NCI-H1105 (cell line): ENCODE measurements around the gene RNF130.
"Not testable (repeated sequence)": the region's sequence is repeated elsewhere in the genome, so short reads cannot be mapped to it uniquely, and the experiment has no call there.

Experiments used
- DNase-seq: peaks from one replicate; lab custom pipeline; 2025; lab: John Stamatoyannopoulos, UW

The RNF130 gene

GRCh38 chr5:180103487-180104167, 32.1 kb upstream of the RNF130 start:
- no peak for DNase-seq

DNA sequence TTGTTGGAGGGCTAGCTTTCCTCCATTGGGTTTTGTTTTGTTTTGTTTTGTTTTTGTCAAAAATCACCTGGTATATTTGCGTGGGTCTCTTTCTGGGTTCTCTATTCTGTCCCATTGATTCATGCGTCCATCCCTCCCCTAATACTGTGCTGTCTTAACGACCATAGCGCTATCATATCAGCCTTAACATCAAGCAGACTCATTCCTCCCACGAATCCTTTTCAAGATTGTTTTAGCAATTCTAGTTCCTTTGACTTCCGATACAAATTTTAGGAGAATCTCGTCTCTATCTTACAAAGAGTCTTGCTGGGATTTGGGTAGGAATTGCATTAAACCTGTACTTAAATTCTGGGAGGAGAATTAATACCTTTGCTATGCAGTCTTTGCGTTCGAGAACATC, 31.1 kb upstream of the RNF130 start:
- DNase-seq: no peak

DNA sequence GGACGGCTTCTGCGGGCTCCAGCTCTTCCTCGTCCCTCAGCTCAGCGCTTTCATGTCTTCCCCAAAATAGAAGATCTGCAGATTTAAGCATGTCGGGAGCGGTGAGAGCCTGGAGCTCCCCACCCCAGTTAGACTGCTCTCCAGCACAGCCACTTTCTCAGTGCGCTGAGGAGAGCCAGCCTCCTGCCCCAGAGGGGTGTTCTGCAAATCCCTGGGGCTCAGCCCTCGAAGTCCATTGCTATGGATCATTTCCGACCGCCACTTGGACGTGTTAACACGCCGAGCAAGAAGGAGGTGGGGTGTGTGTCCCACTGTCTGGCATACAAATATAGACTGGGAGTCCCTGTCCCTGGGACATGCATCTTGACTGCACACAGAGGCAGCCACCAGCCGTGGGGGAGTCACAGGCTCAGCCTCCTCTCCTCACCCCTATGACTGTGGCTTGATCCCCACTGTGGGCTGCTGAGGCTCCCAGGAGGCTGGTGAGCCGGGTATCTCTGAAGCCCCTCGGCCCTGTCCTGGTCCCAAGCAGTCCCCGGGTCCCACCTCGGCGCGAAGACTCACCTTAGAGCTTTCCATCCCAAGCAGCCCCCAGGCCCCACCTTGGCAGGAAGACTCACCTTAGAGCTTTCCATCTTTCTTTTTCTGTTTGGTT, 30.0 kb upstream of the RNF130 start:
- no peak for DNase-seq

- DNase-seq: no peak
These were observed 29.3 kb upstream of the RNF130 start for GRCh38 chr5:180100621-180101450.

DNA sequence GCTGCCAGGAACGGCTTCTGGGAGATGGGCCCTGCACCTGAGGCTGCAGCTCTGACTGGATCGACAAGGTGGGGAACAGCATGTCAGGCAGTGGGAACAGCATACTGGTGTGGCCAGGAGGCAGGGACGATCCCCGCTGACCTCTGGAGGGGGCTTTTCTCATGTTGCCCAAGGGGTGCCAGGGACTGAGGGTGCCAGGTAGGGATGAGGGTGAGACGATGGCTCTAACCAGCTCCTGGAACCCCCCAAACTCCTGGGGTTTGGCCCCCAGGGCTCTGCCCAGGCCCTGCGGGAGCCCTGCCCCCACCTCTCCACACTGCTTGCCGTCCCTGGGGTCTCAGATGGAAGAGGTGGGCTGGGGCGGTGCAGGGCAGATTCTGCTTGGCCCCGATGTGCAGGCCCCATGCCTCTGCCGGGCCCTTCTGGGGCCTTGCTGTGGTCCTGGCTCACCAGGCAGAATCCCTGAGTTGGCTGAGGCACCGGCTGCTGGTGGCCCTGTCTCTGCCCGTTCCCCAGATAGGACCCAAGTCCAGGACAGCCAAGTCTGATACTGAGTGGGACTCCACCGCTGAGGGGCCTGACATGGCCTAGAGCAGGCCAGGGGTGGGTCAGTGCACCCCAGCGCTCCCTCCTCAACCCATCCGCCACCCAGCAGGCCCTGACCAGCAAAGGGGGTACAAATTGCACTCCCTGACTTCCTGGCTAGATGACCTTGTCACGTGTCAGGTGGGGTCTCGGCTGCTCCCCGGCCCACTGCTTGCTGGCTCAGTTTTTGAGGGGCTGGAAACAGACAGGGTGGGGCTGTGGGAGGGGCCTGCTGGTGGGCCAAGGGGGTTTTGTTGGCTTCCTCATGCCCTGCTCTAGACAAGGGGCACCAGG, 28.4 kb upstream of the RNF130 start:
- no peak for DNase-seq

GRCh38 chr5:180098991-180099732, 27.6 kb upstream of the RNF130 start:
- DNase-seq: no peak

DNA sequence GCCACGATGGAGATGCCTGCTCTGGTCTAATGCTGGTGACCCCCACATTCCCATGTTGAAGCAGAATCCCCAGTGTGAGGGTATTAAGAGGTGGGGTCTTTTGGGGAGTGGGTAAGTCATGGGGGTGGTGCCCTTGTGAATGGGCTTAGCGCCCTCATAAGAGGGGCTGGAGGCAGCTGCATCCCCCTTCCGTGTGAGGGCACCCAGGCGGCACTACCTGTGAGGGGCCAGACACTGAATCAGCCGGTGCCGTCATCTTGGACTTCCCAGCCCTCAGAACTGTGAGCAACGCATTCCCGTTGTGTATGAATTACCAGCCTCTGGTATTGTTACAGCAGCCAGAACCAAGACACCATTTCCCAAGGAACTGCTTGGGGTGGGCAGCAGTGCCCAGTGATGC, 27.0 kb upstream of the RNF130 start:
- no peak for DNase-seq

DNA sequence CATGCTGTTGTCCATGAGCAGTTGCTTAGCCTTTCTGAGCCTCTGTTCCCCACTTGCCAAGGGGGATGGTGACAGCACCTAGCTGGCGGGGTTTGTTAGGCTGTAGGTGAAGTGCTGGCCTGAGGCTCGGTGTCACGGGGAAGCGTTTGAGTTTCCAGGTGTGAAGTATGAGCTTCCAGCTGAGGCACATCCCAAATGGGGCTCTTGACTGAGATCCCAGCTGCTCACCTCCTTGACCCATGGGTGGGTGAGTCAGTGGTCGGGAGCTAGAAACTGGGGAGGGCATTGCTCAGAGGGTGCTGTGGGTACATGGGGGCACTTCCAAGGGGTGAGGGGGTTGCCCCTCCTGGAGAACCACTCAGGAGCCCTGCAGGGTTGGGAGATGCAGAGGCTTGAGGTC, 26.4 kb upstream of the RNF130 start:
- DNase-seq: no peak

GRCh38 chr5:180097163-180097894, 25.8 kb upstream of the RNF130 start:
- no peak for DNase-seq

DNA sequence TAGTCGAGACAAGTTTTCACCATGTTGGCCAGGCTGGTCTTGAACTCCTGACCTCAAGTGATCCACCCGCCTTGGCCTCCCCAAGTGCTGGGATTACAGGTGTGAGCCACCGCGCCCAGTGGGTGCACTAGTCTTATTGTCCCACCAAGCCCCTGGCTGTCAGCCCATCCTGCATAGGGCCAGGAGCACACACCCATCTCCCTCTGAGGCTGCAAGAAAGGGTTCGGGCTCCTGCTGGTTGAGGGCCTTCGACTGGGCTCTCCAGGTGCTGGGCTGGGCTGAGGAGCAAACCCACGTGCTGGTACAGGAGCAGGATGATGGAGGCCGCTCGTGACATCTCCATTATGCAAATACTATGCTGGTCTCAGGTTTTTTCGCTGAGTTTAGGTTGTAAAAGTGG, 25.1 kb upstream of the RNF130 start:
- no peak for DNase-seq

GRCh38 chr5:180095545-180095944, 24.0 kb upstream of the RNF130 start:
- no peak for DNase-seq

GRCh38 chr5:180093651-180094382, 22.3 kb upstream of the RNF130 start:
- no peak for DNase-seq

DNA sequence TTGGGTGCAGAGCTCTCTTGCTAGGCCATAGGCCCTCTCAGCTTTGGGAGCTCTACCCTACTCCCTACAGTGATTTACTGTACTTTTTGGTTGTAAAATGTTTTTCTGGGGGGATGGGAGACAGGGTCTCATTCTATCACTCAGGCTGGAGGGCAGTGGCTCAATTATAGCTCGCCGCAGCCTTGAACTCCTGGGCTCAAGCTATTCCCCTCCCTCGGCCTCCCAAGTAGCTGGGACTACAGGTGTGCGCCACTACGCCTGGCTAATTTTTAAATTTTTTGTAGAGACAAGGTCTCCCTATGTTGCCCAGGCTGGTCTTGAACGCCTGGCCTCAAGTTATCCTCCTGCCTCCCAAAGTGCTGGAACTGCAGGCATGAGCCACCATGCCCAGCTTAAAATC, 21.7 kb upstream of the RNF130 start:
- no peak for DNase-seq

DNA sequence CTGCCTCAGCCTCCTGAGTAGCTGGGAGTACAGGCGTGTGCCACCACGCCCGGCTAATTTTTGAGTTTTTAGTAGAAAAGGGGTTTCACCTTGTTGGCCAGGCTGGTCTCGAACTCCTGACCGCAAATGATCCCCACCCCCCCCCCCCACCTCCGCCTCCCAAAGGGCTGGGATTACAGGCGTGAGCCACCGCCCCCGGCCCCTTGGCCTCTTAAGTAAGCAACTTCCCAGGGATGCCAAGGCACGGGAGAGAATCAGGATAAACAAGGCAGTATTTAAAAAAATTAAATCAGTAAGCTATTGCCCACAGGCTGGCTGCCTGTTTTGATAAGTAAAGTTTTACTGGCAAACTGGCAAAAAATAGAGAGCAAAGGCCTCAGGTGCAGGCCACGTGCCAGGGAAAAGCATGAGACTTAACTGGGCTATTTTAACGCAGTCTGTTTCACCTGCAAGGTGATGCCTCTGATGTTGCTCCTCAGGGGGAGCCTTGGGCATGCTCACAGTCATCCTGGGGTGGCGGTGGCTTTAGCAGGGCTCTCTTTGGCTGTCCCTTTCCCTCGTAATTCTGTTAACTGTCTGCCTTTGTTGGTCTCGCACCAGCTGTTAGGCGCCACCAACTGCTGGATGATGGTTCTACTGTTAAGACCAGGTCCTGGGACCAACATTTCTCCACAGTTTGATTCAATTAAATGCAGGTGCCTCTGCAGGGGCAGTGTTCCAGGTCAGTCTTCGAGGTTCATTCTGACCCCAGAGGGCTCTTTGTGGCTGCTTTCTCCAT, 19.4 kb upstream of the RNF130 start:
- no peak for DNase-seq

GRCh38 chr5:180090098-180090768, 18.7 kb upstream of the RNF130 start:
- no peak for DNase-seq

DNA sequence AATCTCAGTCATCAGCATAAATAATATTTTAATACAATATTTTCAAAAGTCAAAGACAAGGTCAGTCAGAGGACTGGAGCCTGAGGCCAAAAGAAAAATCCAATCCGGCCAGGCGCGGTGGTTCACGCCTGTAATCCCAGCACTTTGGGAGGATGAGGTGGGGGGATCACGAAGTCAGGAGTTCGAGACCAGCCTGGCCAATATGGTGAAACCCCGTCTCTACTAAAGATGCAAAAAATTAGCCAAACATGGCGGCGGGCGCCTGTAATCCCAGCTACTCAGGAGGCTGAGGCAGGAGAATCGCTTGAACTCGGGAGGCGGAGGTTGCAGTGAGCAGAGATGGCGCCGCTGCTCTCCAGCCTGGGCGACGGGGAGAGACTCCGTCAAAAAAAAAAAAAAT, 18.1 kb upstream of the RNF130 start:
- DNase-seq: not testable (repeated sequence)

DNA sequence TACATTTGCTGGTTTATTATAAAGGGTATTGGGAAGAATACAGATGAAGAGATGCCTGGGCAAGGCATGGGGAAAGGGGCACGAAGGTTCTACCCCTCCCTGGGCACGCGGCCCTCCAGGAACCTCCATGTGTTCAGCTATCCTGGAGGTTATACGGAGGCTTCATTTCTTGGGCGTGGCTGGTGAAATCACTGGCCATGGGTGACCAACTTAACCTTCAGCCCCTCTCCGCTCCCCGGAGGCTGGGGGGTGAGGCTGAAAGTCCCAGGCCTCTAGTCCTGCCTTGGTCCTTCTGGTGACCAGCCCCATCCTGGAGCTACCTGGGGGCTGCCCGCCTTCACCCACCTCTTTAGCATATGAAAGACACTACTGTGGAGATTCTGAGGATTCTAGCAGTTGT, 17.0 kb upstream of the RNF130 start:
- DNase-seq: no peak

- no peak for DNase-seq
These were observed 15.3 kb upstream of the RNF130 start for GRCh38 chr5:180086816-180087399.
